Fibroblast of villous mesenchyme (primary cell): ENCODE data around the gene CEP70. TPM values are rescaled to one million over a fixed set of nuclear protein-coding genes. Genes with fewer than 3 reads are reported as not detected.

Experiments
- DNase-seq: peaks from one replicate; pipeline ENCODE4 v3.0.0-alpha.2; 2010; ENCODE audit warnings: low read depth
- H3K4me3 ChIP-seq: 2 replicates; pipeline ENCODE4 v1.5.1; 2011; ENCODE audit warnings: low read depth, mild to moderate bottlenecking, low read length
- total RNA-seq: library from RNA; depleted of rRNA; stranded (reverse); fragments of >200 nt; gene quantifications from 2 replicates; pipeline ENCODE4 v1.2.3, GENCODE V29; 2012
- TF ChIP-seq, protein P1 (sequence below): IDR thresholded peaks from 2 replicates; pipeline ENCODE4 v1.5.1; 2012; ENCODE audit warnings: low read depth, mild to moderate bottlenecking, low read length; ENCODE audit not compliant: insufficient read depth

Gene CEP70
- total RNA-seq, 1 donor = 29.4 TPM

- no peak for DNase-seq
- TF ChIP-seq, protein P1, sequence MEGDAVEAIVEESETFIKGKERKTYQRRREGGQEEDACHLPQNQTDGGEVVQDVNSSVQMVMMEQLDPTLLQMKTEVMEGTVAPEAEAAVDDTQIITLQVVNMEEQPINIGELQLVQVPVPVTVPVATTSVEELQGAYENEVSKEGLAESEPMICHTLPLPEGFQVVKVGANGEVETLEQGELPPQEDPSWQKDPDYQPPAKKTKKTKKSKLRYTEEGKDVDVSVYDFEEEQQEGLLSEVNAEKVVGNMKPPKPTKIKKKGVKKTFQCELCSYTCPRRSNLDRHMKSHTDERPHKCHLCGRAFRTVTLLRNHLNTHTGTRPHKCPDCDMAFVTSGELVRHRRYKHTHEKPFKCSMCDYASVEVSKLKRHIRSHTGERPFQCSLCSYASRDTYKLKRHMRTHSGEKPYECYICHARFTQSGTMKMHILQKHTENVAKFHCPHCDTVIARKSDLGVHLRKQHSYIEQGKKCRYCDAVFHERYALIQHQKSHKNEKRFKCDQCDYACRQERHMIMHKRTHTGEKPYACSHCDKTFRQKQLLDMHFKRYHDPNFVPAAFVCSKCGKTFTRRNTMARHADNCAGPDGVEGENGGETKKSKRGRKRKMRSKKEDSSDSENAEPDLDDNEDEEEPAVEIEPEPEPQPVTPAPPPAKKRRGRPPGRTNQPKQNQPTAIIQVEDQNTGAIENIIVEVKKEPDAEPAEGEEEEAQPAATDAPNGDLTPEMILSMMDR = no peak
- no peak overlapping the region for H3K4me3 ChIP-seq
These were observed 145.4 kb downstream of the CEP70 start for GRCh38 chr3:138448631-138449030.

DNA sequence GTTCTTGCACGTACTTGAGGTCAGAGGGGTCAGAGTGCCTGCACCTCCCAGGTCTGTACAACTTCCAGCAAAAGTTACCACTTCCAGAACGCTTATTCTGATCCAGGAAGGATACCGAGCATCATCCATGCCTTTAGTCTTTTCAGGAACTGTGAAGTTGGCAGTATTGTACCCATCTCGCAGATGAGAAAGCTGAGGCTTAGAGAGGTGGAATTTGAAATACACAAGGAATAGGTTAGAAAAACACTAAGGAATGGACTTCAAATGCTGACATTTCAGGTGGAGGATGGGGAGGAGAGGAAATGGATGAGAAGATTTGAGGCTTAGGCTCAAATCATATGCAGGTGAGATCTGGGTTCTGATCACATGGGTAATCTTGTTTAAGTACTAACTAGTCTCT, 148.4 kb downstream of the CEP70 start:
- DNase-seq = no peak
- no peak overlapping the region for H3K4me3 ChIP-seq
- TF ChIP-seq, protein P1 = no peak

DNA sequence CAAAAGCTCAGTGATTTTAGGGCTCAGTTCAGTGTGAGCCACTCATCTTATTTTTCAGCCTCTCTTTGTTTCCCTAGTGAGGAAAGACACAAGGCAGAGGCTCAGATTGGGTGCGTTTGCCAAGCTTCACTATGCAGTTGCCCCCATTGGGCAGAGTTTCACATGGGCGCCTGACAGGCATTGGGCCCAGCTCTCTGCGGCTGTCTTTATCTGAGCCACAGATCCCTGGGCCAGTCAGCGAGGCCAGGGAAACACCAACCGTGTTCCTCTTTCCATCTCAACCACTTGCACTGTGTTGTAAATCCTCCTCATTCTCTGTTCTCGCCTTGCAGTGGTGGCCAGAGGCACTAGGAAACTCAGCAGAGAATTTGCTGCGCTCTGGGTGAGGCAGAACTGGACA, 148.8 kb downstream of the CEP70 start:
- H3K4me3 ChIP-seq = no peak overlapping the region
- TF ChIP-seq, protein P1 = no peak
- DNase-seq = no peak

Other genes starting within 250 kb of the CEP70 start
- 46.4 and 53.5 TPM in 2 replicates for gene MRAS, start 245.7 kb downstream of the CEP70 start, total RNA-seq
- gene ESYT3, start 159.6 kb downstream of the CEP70 start, total RNA-seq = under 0.01 TPM in 2 replicates
- gene FAIM, start 14.5 kb upstream of the CEP70 start, total RNA-seq = 10.3 and 14.7 TPM in 2 replicates
- 8.4 and 9.9 TPM in 2 replicates for gene PIK3CB, start 240.7 kb upstream of the CEP70 start, total RNA-seq